SK-N-SH (cell line): ENCODE results near the gene SUMF2. TPM values are rescaled to one million over a fixed set of nuclear protein-coding genes. Genes with fewer than 3 reads are reported as not detected.
A peak's percentile ranks its signal among the peaks of the same experiment; 100 is the strongest.
"Not testable (repeated sequence)": the region's sequence is repeated elsewhere in the genome, so short reads cannot be mapped to it uniquely, and the experiment has no call there.

Source experiments
- CTCF ChIA-PET: fragments of 300-600, 350-600 bp; formaldehyde crosslinking; extraction: SDS; loops from one replicate; lab custom pipeline; 2021; lab: Yijun Ruan, JAX
- POLR2A ChIA-PET: fragments of 350-600 bp; sonication (Branson Sonifier 250); formaldehyde crosslinking; extraction: SDS; loops from one replicate; lab custom pipeline; 2020; ENCODE audit warnings: antibody characterized with exemption, inconsistent platforms; lab: Yijun Ruan, JAX
- DNase-seq: peaks from one replicate; pipeline ENCODE4 v3.0.0; 2012
- H2AFZ ChIP-seq: fragments of 200-600 bp; sonication (generic); 2 replicates; pipeline ENCODE4 v1.8.1; 2016; ENCODE audit warnings: antibody characterized with exemption, mild to moderate bottlenecking, low read depth
- H3F3A ChIP-seq: fragments of 200-600 bp; sonication (generic); replicated peaks from 2 replicates; pipeline ENCODE3; 2016; ENCODE audit warnings: antibody characterized with exemption, mild to moderate bottlenecking; ENCODE audit not compliant: insufficient read depth
- H3K27ac ChIP-seq, 2 experiments: fragments of 200-500 bp in 1 of 2; fragments of 200-600 bp in 1 of 2; sonication (Bioruptor generic) in 1 of 2; sonication (generic), shearing (Covaris generic) in 1 of 2; 2 replicates each; pipeline versions ENCODE4 v1.5.1 to v1.6.1; 2014 to 2016; ENCODE audit warnings: low read depth in 2 of 2, inconsistent platforms in 1 of 2, low read length in 1 of 2, mild to moderate bottlenecking in 1 of 2, mixed read lengths in 1 of 2
- H3K27me3 ChIP-seq: fragments of 200-600 bp; sonication (generic), shearing (Covaris generic); 2 replicates; pipeline ENCODE4 v1.6.1; 2016; ENCODE audit warnings: mixed run types; ENCODE audit not compliant: insufficient read depth
- H3K36me3 ChIP-seq, 2 experiments: fragments of 200-500 bp in 1 of 2; fragments of 200-600 bp in 1 of 2; sonication (Bioruptor generic) in 1 of 2; sonication (generic) in 1 of 2; replicated peaks in 1 of 2; 2 replicates each; pipeline versions ENCODE3 to v1.5.1; 2014 to 2016; ENCODE audit warnings: low read length in 1 of 2, mild to moderate bottlenecking in 1 of 2; ENCODE audit not compliant: insufficient read depth in 2 of 2, control insufficient read depth in 1 of 2
- H3K4me1 ChIP-seq, 2 experiments: fragments of 200-500 bp in 1 of 2; fragments of 200-600 bp in 1 of 2; sonication (Bioruptor generic) in 1 of 2; sonication (generic), shearing (Covaris generic) in 1 of 2; 2 replicates each; pipeline versions ENCODE4 v1.5.1 to v1.6.1; 2014 to 2016; ENCODE audit warnings: low read depth in 1 of 2, low read length in 1 of 2, mixed run types in 1 of 2; ENCODE audit not compliant: insufficient read depth in 2 of 2, control insufficient read depth in 1 of 2
- H3K4me2 ChIP-seq: fragments of 200-600 bp; sonication (generic), shearing (Covaris generic); 2 replicates; pipeline ENCODE4 v1.6.1; 2017; ENCODE audit warnings: mixed run types
- H3K4me3 ChIP-seq, 2 experiments: fragments of 200-500 bp in 1 of 2; fragments of 200-600 bp in 1 of 2; sonication (Bioruptor generic) in 1 of 2; sonication (generic), shearing (Covaris generic) in 1 of 2; 2 replicates each; pipeline versions ENCODE4 v1.5.1 to v1.8.1; 2014 to 2016; ENCODE audit warnings: low read depth in 2 of 2, inconsistent platforms in 1 of 2, low read length in 1 of 2, mild to moderate bottlenecking in 1 of 2, mixed read lengths in 1 of 2, moderate library complexity in 1 of 2
- H3K79me2 ChIP-seq: fragments of 200-600 bp; sonication (generic); 2 replicates; pipeline ENCODE4 v1.8.1; 2017; ENCODE audit warnings: mild to moderate bottlenecking; ENCODE audit not compliant: insufficient read depth
- H3K9ac ChIP-seq: fragments of 200-600 bp; sonication (generic); 2 replicates; pipeline ENCODE4 v1.6.1; 2017; ENCODE audit warnings: mixed run types
- H3K9me2 ChIP-seq: fragments of 200-600 bp; sonication (generic); 2 replicates; pipeline ENCODE4 v1.6.1; 2017; ENCODE audit warnings: mixed run types
- H3K9me3 ChIP-seq: fragments of 200-600 bp; sonication (generic); 2 replicates; pipeline ENCODE4 v1.6.1; 2017; ENCODE audit warnings: mixed run types, mild to moderate bottlenecking, moderate library complexity
- H4K20me1 ChIP-seq: fragments of 200-600 bp; sonication (generic); 2 replicates; pipeline ENCODE4 v1.6.1; 2017; ENCODE audit warnings: mild to moderate bottlenecking, mixed run types; ENCODE audit not compliant: insufficient read depth
- FOSL2 ChIP-seq: IDR thresholded peaks from 2 replicates; pipeline ENCODE4 v1.4.0; 2012; ENCODE audit warnings: low read depth, mild to moderate bottlenecking, moderate library complexity, borderline replicate concordance
- GABPA ChIP-seq: IDR thresholded peaks from 2 replicates; pipeline ENCODE4 v1.4.0; 2012; ENCODE audit warnings: low read depth, mild to moderate bottlenecking
- RAD21 ChIP-seq: IDR thresholded peaks from 2 replicates; pipeline ENCODE4 v1.6.1; 2012; ENCODE audit warnings: mild to moderate bottlenecking, low read length
- USF1 ChIP-seq: IDR thresholded peaks from 2 replicates; pipeline ENCODE4 v1.4.0; 2012; ENCODE audit warnings: low read depth, borderline replicate concordance
- WGBS: methylation state at CpG from one replicate; pipeline ENCODE4 v1.1.6; 2017; ENCODE audit warnings: low lambda C conversion rate; 5-methylcytosine and 5-hydroxymethylcytosine counted together
- polyA plus RNA-seq, 3 experiments: library from polyadenylated mRNA; depleted of rRNA; stranded (reverse); fragments of >200 nt; gene quantifications; 2 replicates each; pipeline ENCODE4 v1.2.3, GENCODE V29; 2012
- TF ChIP-seq, protein P1 (sequence below): IDR thresholded peaks from 2 replicates; pipeline ENCODE4; 2012
- TF ChIP-seq, protein P2 (sequence below): IDR thresholded peaks from 2 replicates; pipeline ENCODE4 v1.6.1; 2012; ENCODE audit warnings: mild to moderate bottlenecking, low read depth, low read length, moderate library complexity

The SUMF2 gene
- polyA plus RNA-seq, 1 of the 3 experiments (the other 2 are of a cell fraction): 162 TPM

DNA sequence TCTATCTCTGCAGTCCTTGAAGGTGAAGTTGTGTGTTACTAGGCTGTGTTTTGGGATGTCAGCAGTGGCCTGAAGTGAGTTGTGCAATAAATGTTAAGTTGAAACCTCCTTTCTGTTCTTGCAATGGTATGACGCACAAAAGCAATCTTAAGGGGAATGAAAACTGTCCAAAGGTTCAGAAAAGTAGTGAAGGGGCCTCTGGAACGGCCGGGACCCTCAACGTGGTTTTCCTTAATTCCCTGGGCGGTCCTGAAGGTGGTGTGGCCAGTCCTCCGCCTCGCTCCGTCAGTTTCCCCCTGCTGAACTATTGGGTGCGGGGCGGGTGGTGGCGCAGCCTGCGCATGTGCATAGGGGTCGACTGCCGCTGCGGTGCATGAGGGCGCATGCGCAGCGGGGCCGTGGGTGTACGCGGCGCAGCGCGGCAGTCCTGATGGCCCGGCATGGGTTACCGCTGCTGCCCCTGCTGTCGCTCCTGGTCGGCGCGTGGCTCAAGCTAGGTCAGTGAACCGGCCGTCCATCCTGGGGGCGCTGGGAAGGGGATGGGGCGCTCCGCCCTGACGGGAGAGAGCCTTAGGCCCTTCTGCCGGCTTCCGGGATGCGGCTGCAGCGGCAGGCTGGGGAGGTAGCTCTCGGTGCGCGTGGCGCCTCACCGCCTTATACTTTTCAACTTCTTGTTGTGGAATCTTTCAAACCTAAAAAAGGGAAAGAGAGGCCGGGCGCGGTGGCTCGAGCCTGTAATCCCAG lies at the start of gene SUMF2 (continued):
- TF ChIP-seq, protein P1, sequence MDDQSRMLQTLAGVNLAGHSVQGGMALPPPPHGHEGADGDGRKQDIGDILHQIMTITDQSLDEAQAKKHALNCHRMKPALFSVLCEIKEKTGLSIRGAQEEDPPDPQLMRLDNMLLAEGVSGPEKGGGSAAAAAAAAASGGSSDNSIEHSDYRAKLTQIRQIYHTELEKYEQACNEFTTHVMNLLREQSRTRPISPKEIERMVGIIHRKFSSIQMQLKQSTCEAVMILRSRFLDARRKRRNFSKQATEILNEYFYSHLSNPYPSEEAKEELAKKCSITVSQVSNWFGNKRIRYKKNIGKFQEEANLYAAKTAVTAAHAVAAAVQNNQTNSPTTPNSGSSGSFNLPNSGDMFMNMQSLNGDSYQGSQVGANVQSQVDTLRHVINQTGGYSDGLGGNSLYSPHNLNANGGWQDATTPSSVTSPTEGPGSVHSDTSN: peak; percentile 57; the same call in 1 of the 2 replicates
- 0 out of 2 replicates have a peak, but pooled peaks have one; percentile 11 for TF ChIP-seq GABPA
- TF ChIP-seq FOSL2: no peak
- TF ChIP-seq USF1: 0 out of 2 replicates have a peak, but pooled peaks have one; percentile 10
- TF ChIP-seq RAD21: peak; percentile 37; the same call in 1 of the 2 replicates
- TF ChIP-seq, protein P2, sequence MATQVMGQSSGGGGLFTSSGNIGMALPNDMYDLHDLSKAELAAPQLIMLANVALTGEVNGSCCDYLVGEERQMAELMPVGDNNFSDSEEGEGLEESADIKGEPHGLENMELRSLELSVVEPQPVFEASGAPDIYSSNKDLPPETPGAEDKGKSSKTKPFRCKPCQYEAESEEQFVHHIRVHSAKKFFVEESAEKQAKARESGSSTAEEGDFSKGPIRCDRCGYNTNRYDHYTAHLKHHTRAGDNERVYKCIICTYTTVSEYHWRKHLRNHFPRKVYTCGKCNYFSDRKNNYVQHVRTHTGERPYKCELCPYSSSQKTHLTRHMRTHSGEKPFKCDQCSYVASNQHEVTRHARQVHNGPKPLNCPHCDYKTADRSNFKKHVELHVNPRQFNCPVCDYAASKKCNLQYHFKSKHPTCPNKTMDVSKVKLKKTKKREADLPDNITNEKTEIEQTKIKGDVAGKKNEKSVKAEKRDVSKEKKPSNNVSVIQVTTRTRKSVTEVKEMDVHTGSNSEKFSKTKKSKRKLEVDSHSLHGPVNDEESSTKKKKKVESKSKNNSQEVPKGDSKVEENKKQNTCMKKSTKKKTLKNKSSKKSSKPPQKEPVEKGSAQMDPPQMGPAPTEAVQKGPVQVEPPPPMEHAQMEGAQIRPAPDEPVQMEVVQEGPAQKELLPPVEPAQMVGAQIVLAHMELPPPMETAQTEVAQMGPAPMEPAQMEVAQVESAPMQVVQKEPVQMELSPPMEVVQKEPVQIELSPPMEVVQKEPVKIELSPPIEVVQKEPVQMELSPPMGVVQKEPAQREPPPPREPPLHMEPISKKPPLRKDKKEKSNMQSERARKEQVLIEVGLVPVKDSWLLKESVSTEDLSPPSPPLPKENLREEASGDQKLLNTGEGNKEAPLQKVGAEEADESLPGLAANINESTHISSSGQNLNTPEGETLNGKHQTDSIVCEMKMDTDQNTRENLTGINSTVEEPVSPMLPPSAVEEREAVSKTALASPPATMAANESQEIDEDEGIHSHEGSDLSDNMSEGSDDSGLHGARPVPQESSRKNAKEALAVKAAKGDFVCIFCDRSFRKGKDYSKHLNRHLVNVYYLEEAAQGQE: no peak

GRCh38 chr7:56017015-56017414 lies 47.1 kb upstream of the SUMF2 start:
- H3K9me3 ChIP-seq, H3K9ac ChIP-seq, H3K79me2 ChIP-seq, DNase-seq, H3K4me3 ChIP-seq, H2AFZ ChIP-seq, POLR2A ChIA-PET, H3K4me1 ChIP-seq, H3K27ac ChIP-seq, H3F3A ChIP-seq, H4K20me1 ChIP-seq, H3K27me3 ChIP-seq, H3K9me2 ChIP-seq, H3K4me2 ChIP-seq: not testable (repeated sequence)
- TF ChIP-seq, protein P1: peak; percentile 44; the same call in 1 of the 2 replicates
- peaks cover 17 to 63% of the 10 kb centered on the region in 2 experiments for H3K36me3 ChIP-seq
- WGBS: 91% methylated on average over 3 of the region's 3 CpGs
- CTCF ChIA-PET: interaction anchor here (0.6 to 1.0 kb wide), 2 partner anchors 45 to 63 kb away, joined by 3 to 4 read pairs; no protein-coding TSS in a partner anchor
